ENCODE results near the gene RFTN2.

Gene RFTN2

DNA sequence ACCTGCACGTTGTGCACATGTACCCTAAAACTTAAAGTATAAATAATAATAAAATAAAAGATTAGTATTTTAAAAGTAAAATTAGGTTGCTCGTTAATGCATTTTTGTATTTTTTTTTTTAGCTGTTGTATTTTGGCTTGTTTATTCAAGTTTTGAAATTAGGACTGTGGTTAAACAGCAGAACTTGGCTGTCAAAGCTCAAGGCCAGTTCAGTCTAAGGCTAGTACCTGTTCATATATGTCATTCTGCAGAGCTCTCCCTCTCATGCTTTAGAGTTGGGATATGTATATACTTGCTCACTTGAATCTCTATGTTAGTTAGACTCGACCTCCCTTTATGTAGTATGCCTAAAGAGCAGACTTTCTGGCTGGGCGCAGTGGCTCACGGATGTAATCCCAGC lies 126.8 kb downstream of the RFTN2 start:
- no peak for DNase-seq (ENCODE audit: low read depth in 2 of 2)

DNA sequence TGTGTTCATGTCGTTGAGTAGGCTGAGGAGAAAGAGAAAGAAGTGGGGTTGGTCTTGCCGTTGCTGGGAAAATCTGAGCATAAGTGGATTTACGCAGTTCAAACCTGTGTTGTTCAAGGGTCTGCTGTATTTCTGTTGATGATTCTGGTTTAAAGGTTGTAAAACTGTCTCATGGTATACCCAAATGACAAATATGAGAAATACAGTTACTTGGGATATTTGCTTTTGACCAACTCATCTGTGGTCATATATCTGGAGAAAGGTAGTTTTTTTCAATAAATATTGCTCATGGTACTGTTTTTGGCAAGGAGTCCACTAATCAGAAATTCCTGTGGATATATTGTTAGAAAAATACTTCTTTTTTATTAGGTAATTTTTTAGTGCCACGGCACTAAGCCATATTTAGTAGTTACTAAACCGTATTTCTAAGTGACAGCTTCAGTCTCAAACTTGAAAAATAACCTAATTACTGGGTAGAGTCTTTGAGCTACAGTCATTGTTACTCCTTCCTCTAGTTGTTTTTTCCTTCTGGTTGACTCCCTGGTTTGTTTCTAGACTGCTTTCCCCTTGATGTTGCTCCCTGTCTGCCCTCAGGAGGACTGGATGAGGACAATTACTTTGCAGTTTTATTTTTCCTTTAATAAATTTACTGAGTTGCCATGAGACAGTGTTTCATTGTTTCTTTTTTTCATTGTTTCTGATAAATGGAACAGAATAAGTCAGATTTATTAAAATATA lies 128.1 kb downstream of the RFTN2 start:
- no peak for DNase-seq (ENCODE audit: low read depth in 2 of 2)

DNA sequence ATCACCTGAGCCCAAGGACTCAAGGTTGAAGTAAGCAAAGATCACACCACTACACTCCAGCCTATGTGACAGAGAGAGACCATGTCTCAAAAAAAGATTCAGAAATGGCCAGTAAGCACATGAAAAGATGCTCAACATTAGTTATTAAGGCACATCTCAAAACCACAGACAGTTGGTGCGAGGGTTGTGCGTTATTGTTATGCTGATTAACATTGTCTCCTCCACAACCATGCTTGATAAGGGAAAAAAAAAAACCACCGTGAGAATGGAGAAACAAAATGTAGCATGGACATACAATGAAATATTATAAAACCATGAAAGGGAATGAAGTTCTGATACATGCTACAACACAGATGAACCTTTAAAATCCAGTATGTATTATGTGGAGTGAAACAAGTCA lies 132.2 kb downstream of the RFTN2 start:
- DNase-seq (ENCODE audit: low read depth in 2 of 2): no peak

DNA sequence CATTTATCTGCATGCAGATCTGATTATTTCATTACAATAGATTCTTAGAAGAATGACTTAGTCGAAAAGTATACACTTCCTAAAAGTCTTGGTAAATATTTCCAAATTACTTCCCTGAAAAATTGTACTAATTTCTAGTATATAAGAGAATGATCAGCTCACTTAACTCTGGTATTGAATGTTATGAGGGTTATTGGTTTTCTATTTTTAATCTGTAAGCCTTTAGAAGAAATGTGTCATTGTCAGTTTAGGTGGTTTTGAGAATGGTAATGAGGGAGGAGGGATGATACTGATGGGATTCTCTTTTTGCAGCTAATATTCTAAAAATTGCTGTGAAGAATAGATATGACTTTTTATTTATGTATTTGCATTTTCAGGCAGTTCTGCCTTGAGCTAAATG lies 135.7 kb downstream of the RFTN2 start:
- DNase-seq (ENCODE audit: low read depth in 2 of 2): no peak

DNA sequence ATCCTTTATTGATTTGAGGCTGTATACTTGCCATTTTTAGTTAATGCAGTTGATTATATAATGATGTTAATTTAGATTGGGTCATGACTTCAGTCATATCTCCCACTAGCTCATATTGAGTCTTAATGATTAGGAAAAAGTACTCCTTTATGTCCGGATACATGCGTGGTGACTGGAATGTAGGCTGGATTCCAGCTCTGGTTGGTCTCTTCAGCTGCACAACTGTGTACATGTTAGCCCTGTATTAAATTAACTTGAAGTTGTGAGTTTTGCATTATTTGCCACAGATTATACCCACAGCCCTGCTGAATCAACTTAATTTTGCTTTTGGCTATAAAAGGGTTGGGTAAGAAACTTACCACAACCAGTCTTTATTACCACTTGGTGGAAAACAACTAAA lies 137.0 kb downstream of the RFTN2 start:
- no peak for DNase-seq (ENCODE audit: low read depth in 2 of 2)

Measured in fibroblast of skin of left quadriceps (primary cell).